ENCODE measurements around the gene MTHFD1L.

DNA sequence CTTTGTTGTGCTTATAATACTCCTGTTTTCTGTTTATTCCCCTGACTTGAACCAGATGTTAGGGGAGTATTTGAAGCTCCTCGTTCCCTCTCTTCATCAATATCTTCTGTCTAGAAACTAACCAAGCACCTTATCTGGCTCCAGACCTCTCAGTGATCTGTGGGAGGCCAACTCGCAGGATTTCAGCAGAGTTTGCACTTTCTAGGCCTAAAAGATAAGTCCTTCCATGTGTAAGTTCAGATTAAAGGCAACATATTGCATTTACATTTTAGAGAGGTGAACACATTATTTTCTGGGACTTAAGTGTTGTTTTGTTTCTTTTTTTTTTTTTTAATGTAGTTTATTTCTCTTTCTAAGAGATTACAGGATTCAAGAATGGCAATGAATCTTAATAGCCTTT lies 234.8 kb downstream of the MTHFD1L start:
- TF ChIP-seq, protein P1, sequence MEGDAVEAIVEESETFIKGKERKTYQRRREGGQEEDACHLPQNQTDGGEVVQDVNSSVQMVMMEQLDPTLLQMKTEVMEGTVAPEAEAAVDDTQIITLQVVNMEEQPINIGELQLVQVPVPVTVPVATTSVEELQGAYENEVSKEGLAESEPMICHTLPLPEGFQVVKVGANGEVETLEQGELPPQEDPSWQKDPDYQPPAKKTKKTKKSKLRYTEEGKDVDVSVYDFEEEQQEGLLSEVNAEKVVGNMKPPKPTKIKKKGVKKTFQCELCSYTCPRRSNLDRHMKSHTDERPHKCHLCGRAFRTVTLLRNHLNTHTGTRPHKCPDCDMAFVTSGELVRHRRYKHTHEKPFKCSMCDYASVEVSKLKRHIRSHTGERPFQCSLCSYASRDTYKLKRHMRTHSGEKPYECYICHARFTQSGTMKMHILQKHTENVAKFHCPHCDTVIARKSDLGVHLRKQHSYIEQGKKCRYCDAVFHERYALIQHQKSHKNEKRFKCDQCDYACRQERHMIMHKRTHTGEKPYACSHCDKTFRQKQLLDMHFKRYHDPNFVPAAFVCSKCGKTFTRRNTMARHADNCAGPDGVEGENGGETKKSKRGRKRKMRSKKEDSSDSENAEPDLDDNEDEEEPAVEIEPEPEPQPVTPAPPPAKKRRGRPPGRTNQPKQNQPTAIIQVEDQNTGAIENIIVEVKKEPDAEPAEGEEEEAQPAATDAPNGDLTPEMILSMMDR (conservative IDR thresholded peaks at IDR 0.05) = no peak
- no peak for TF ChIP-seq ZFX (IDR thresholded peaks at IDR 0.05)

Measured in C4-2B (cell line).